HG02759 (cell line): ENCODE measurements around the gene CABS1.
A peak's percentile ranks its signal among the peaks of the same experiment; 100 is the strongest.

Experiments used
- ATAC-seq: cut with Tn5 transposase; IDR thresholded peaks from one replicate; pipeline ENCODE4 v1.9.1; 2021; ENCODE audit warnings: mild to moderate bottlenecking, moderate library complexity; ENCODE audit not compliant: unreplicated experiment

CABS1 gene

GRCh38 chr4:70334681-70335080 lies at the start of gene CABS1:
Gene CABS1 (plus strand): TSS chr4:70334981. CDS start chr4:70335040, 59 bp downstream.
- no peak for ATAC-seq

- no peak for ATAC-seq
Observed at GRCh38 chr4:70288651-70289050, 46.1 kb upstream of the CABS1 start.

GRCh38 chr4:70291341-70291740 lies 43.4 kb upstream of the CABS1 start:
- ATAC-seq = no peak

- ATAC-seq = no peak
Observed at GRCh38 chr4:70297576-70297975, 37.2 kb upstream of the CABS1 start.

- no peak for ATAC-seq
Observed at GRCh38 chr4:70298051-70298450, 36.7 kb upstream of the CABS1 start.

- ATAC-seq = no peak
Observed at GRCh38 chr4:70299643-70300042, 35.1 kb upstream of the CABS1 start.

GRCh38 chr4:70300215-70300614 lies 34.6 kb upstream of the CABS1 start:
- no peak for ATAC-seq

GRCh38 chr4:70303090-70303489 lies 31.7 kb upstream of the CABS1 start:
- no peak for ATAC-seq

- ATAC-seq = no peak
Observed at GRCh38 chr4:70305601-70306000, 29.2 kb upstream of the CABS1 start.

- no peak for ATAC-seq
Observed at GRCh38 chr4:70306076-70306475, 28.7 kb upstream of the CABS1 start.

GRCh38 chr4:70313736-70314135 lies 21.0 kb upstream of the CABS1 start:
- no peak for ATAC-seq

GRCh38 chr4:70315928-70316327 lies 18.9 kb upstream of the CABS1 start:
- peak; percentile 65 for ATAC-seq

- no peak for ATAC-seq
Observed at GRCh38 chr4:70326052-70326451, 8.7 kb upstream of the CABS1 start.

GRCh38 chr4:70336043-70336442 lies 1.3 kb downstream of the CABS1 start:
- ATAC-seq = no peak

- no peak for ATAC-seq
Observed at GRCh38 chr4:70337886-70338420, 3.2 kb downstream of the CABS1 start.

GRCh38 chr4:70356185-70356584 lies 21.4 kb downstream of the CABS1 start:
- ATAC-seq = no peak

GRCh38 chr4:70359115-70359661 lies 24.4 kb downstream of the CABS1 start:
- no peak for ATAC-seq

GRCh38 chr4:70360460-70360859 lies 25.7 kb downstream of the CABS1 start, which contains the start of gene SMR3A:
Gene SMR3A (plus strand): TSS chr4:70360760. CDS start chr4:70362116, 1,356 bp downstream.
- no peak for ATAC-seq

GRCh38 chr4:70364002-70364401 lies 29.2 kb downstream of the CABS1 start:
- peak; percentile 61 for ATAC-seq

GRCh38 chr4:70365479-70365878 lies 30.7 kb downstream of the CABS1 start:
- no peak for ATAC-seq

- no peak for ATAC-seq
Observed at GRCh38 chr4:70367813-70368212, 33.0 kb downstream of the CABS1 start.

- ATAC-seq = no peak
Observed at GRCh38 chr4:70371987-70372386, 37.2 kb downstream of the CABS1 start.

GRCh38 chr4:70372760-70373159 lies 38.0 kb downstream of the CABS1 start:
- ATAC-seq = no peak
